Neural cell (in vitro differentiated cells): Measurements from ENCODE around the gene TMEM135. TPM values are rescaled to one million over a fixed set of nuclear protein-coding genes. Genes with fewer than 3 reads are reported as not detected.

Experiments
- H2AFZ ChIP-seq: fragments of 200-600, 300-800 bp; sonication (generic), shearing (Covaris generic); 2 replicates; pipeline ENCODE4 v1.6.0; 2014; ENCODE audit warnings: low read depth, mild to moderate bottlenecking, antibody characterized with exemption, low read length, moderate library complexity
- H3F3A ChIP-seq: fragments of 200-600 bp; shearing (Covaris generic); 2 replicates; pipeline ENCODE4 v1.6.1; 2016; ENCODE audit warnings: mild to moderate bottlenecking, moderate library complexity, mixed read lengths, antibody characterized with exemption, low read length; ENCODE audit not compliant: insufficient read depth, poor library complexity, severe bottlenecking
- H3K27ac ChIP-seq: fragments of 200-600, 300-800 bp; sonication (generic), shearing (Covaris generic); 2 replicates; pipeline ENCODE4 v1.5.1; 2014; ENCODE audit warnings: mild to moderate bottlenecking, low read length, moderate library complexity
- H3K27me3 ChIP-seq: fragments of 300-800, 200-600 bp; sonication (generic), shearing (Covaris generic); 2 replicates; pipeline ENCODE4 v1.6.0; 2014; ENCODE audit warnings: mild to moderate bottlenecking, low read depth, low read length, moderate library complexity; ENCODE audit not compliant: insufficient read depth
- H3K36me3 ChIP-seq: fragments of 300-800, 200-600 bp; sonication (generic), shearing (Covaris generic); 2 replicates; pipeline ENCODE4 v1.5.1; 2014; ENCODE audit warnings: mild to moderate bottlenecking, antibody characterized with exemption, low read length, moderate library complexity; ENCODE audit not compliant: insufficient read depth
- H3K4me2 ChIP-seq: fragments of 300-800, 200-600 bp; sonication (generic), shearing (Covaris generic); 2 replicates; pipeline ENCODE4 v1.6.0; 2014; ENCODE audit warnings: mild to moderate bottlenecking, low read length
- H3K4me3 ChIP-seq: fragments of 300-800, 200-600 bp; sonication (generic), shearing (Covaris generic); 2 replicates; pipeline ENCODE4 v1.5.1; 2014; ENCODE audit warnings: mild to moderate bottlenecking, low read length, moderate library complexity
- H3K79me2 ChIP-seq: fragments of 200-600 bp; shearing (Covaris generic); replicated peaks from 2 replicates; pipeline ENCODE4 v1.6.0; 2014; ENCODE audit warnings: mild to moderate bottlenecking, low read length, moderate library complexity; ENCODE audit not compliant: insufficient read depth
- H3K9ac ChIP-seq: fragments of 300-800, 200-600 bp; sonication (generic), shearing (Covaris generic); 2 replicates; pipeline ENCODE4 v1.6.1; 2016; ENCODE audit warnings: mild to moderate bottlenecking, low read length, mixed read lengths
- H3K9me2 ChIP-seq: fragments of 200-600 bp; shearing (Covaris generic); 2 replicates; pipeline ENCODE4 v1.6.1; 2016; ENCODE audit warnings: mild to moderate bottlenecking, low read length, mixed read lengths; ENCODE audit not compliant: insufficient read depth
- H3K9me3 ChIP-seq: fragments of 200-600, 300-800 bp; sonication (generic), shearing (Covaris generic); 2 replicates; pipeline ENCODE4 v1.6.1; 2016; ENCODE audit warnings: mild to moderate bottlenecking, mixed run types, low read length, moderate library complexity, mixed read lengths
- H4K20me1 ChIP-seq: fragments of 200-600 bp; shearing (Covaris generic); 2 replicates; pipeline ENCODE4 v1.6.1; 2016; ENCODE audit warnings: mild to moderate bottlenecking, mixed run types; ENCODE audit not compliant: insufficient read depth
- EP300 ChIP-seq: fragments of 450-650 bp; conservative IDR thresholded peaks from 2 replicates; pipeline ENCODE4 v1.6.1; 2014; ENCODE audit warnings: antibody characterized with exemption, mild to moderate bottlenecking, moderate library complexity; ENCODE audit not compliant: poor library complexity, severe bottlenecking
- EZH2 ChIP-seq: fragments of 200-600, 300-800 bp; shearing (Covaris generic), sonication (generic); IDR thresholded peaks from 2 replicates; pipeline ENCODE4 v1.6.1; 2014; ENCODE audit warnings: antibody characterized with exemption, low read length, borderline replicate concordance, mild to moderate bottlenecking; ENCODE audit not compliant: insufficient read depth, poor library complexity, severe bottlenecking
- MXI1 ChIP-seq: fragments of 450-650 bp; conservative IDR thresholded peaks from 2 replicates; pipeline ENCODE4 v1.6.1; 2014; ENCODE audit warnings: antibody characterized with exemption, mild to moderate bottlenecking; ENCODE audit not compliant: poor library complexity, severe bottlenecking
- POLR2AphosphoS5 ChIP-seq: IDR thresholded peaks from 2 replicates; pipeline ENCODE4 v1.6.1; 2012
- RAD21 ChIP-seq: fragments of 450-650 bp; conservative IDR thresholded peaks from 2 replicates; pipeline ENCODE4 v1.6.1; 2014; ENCODE audit warnings: antibody characterized with exemption, mild to moderate bottlenecking, moderate library complexity
- SMC3 ChIP-seq: fragments of 450-650 bp; conservative IDR thresholded peaks from 2 replicates; pipeline ENCODE4 v1.6.1; 2014; ENCODE audit warnings: antibody characterized with exemption, mild to moderate bottlenecking, moderate library complexity; ENCODE audit not compliant: poor library complexity
- TAF1 ChIP-seq: IDR thresholded peaks from 2 replicates; pipeline ENCODE4 v1.6.1; 2012; ENCODE audit warnings: low read depth
- polyA plus RNA-seq: library from polyadenylated mRNA; depleted of rRNA; stranded (reverse); fragments of >200 nt; gene quantifications from 2 replicates; pipeline ENCODE4 v1.2.3, GENCODE V29; 2014
- TF ChIP-seq, protein P1 (sequence below): fragments of 450-650 bp; IDR thresholded peaks from 2 replicates; pipeline ENCODE4 v1.5.1; 2014; ENCODE audit warnings: antibody characterized with exemption, mild to moderate bottlenecking, moderate library complexity; ENCODE audit not compliant: poor library complexity, severe bottlenecking
- TF ChIP-seq, protein P2 (sequence below): IDR thresholded peaks from 2 replicates; pipeline ENCODE4 v1.6.1; 2012; ENCODE audit warnings: borderline replicate concordance

TMEM135 gene
- polyA plus RNA-seq, 1 donor from 2014 or later = 15.6 TPM

DNA sequence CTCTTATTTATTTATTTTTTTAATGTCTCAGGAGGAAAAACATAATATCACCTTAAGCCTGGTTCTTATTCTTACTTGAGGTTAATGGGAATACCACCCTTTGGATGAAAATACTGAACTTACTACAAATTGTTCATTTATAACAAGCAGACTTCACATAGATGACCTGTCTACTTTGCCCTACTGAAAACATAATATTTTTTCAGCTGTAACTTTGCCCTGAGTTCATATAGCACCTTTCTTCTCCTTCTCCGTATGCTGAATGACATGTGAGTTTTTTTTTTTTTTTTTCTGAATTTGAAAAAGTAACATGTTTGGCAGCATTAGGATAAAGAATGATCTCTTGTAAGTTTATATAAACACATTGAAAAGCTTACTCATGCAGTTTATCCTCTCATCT lies 186.8 kb downstream of the TMEM135 start:
- Histone ChIP-seq H3K79me2 (no peaks in the 10 kb centered on the region), H3K9ac (no peak overlapping the region), H2AFZ (no peak overlapping the region), H3K27me3 (no peaks in the 10 kb centered on the region), H3K27ac (no peak overlapping the region), H3F3A (no peaks in the 10 kb centered on the region), H3K4me2 (no peak overlapping the region), H3K9me2 (no peaks in the 10 kb centered on the region), H3K36me3 (no peaks in the 10 kb centered on the region), H4K20me1 (no peaks in the 10 kb centered on the region), H3K4me3 (no peak overlapping the region), H3K9me3 (no peaks in the 10 kb centered on the region)
- TF ChIP-seq SMC3 = no peak
- no peak for TF ChIP-seq MXI1
- TF ChIP-seq, protein P1, sequence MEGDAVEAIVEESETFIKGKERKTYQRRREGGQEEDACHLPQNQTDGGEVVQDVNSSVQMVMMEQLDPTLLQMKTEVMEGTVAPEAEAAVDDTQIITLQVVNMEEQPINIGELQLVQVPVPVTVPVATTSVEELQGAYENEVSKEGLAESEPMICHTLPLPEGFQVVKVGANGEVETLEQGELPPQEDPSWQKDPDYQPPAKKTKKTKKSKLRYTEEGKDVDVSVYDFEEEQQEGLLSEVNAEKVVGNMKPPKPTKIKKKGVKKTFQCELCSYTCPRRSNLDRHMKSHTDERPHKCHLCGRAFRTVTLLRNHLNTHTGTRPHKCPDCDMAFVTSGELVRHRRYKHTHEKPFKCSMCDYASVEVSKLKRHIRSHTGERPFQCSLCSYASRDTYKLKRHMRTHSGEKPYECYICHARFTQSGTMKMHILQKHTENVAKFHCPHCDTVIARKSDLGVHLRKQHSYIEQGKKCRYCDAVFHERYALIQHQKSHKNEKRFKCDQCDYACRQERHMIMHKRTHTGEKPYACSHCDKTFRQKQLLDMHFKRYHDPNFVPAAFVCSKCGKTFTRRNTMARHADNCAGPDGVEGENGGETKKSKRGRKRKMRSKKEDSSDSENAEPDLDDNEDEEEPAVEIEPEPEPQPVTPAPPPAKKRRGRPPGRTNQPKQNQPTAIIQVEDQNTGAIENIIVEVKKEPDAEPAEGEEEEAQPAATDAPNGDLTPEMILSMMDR = no peak
- TF ChIP-seq, protein P2, sequence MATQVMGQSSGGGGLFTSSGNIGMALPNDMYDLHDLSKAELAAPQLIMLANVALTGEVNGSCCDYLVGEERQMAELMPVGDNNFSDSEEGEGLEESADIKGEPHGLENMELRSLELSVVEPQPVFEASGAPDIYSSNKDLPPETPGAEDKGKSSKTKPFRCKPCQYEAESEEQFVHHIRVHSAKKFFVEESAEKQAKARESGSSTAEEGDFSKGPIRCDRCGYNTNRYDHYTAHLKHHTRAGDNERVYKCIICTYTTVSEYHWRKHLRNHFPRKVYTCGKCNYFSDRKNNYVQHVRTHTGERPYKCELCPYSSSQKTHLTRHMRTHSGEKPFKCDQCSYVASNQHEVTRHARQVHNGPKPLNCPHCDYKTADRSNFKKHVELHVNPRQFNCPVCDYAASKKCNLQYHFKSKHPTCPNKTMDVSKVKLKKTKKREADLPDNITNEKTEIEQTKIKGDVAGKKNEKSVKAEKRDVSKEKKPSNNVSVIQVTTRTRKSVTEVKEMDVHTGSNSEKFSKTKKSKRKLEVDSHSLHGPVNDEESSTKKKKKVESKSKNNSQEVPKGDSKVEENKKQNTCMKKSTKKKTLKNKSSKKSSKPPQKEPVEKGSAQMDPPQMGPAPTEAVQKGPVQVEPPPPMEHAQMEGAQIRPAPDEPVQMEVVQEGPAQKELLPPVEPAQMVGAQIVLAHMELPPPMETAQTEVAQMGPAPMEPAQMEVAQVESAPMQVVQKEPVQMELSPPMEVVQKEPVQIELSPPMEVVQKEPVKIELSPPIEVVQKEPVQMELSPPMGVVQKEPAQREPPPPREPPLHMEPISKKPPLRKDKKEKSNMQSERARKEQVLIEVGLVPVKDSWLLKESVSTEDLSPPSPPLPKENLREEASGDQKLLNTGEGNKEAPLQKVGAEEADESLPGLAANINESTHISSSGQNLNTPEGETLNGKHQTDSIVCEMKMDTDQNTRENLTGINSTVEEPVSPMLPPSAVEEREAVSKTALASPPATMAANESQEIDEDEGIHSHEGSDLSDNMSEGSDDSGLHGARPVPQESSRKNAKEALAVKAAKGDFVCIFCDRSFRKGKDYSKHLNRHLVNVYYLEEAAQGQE = no peak
- no peak for TF ChIP-seq EP300
- no peak for TF ChIP-seq POLR2AphosphoS5
- TF ChIP-seq RAD21 = no peak
- no peak for TF ChIP-seq EZH2
- no peak for TF ChIP-seq TAF1

DNA sequence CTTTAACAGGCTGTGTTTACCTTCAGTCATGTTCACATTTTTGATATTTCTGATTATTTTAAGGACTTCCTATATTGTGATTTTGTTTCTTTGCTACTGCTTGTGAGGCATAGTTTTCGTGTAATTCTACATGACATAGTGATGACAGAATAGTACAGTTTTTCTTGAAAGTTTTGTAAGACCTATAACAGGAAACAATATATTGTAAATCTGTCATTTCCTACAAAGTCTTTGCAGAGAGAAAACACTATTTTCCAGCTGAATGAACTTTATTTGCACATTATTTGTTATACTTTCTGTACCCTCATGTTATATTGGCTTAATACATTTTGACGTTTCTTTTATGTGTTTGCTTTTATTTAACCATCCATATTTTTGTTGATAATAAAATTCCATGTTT lies 191.1 kb downstream of the TMEM135 start:
- H3K9me3 ChIP-seq = no peaks in the 10 kb centered on the region
- H3K79me2 ChIP-seq = no peaks in the 10 kb centered on the region
- H3K4me3 ChIP-seq = no peak overlapping the region
- H2AFZ ChIP-seq = no peak overlapping the region
- H3K4me2 ChIP-seq = no peak overlapping the region
- no peaks in the 10 kb centered on the region for H3K9me2 ChIP-seq
- H4K20me1 ChIP-seq = no peaks in the 10 kb centered on the region
- no peak overlapping the region for H3K27ac ChIP-seq
- TF ChIP-seq EZH2 = no peak
- no peak for TF ChIP-seq MXI1
- no peak for TF ChIP-seq POLR2AphosphoS5
- no peak for TF ChIP-seq SMC3
- no peak for TF ChIP-seq EP300
- TF ChIP-seq TAF1 = no peak
- TF ChIP-seq, protein P2 = no peak
- no peak for TF ChIP-seq RAD21
- TF ChIP-seq, protein P1 = no peak
- no peak overlapping the region for H3K9ac ChIP-seq
- H3K27me3 ChIP-seq = no peaks in the 10 kb centered on the region
- H3F3A ChIP-seq = no peaks in the 10 kb centered on the region
- H3K36me3 ChIP-seq = no peaks in the 10 kb centered on the region
